ENCODE data around the gene SLC35E3. TPM values are rescaled to one million over a fixed set of nuclear protein-coding genes. Genes with fewer than 3 reads are reported as not detected.

SLC35E3 gene
- total and polyA plus RNA-seq, 2 of the 13 experiments (the other 11 are each of a cell fraction or from before 2014, with no cell fraction given): 13.0 to 22.1 TPM

- 24% methylated on average over 2 of the region's 2 CpGs for WGBS (ENCODE audit: low lambda C conversion rate)
- Histone ChIP-seq H3K9ac (ENCODE audit: insufficient read depth, low read depth, low read length) (peak overlapping the region; percentile 28; the same call in 1 of the 2 replicates), H3K27me3 (ENCODE audit: control insufficient read depth in 1 of 2, insufficient read depth in 2 of 2, low read length in 2 of 2) (no peaks in the 10 kb centered on the region; a peak in 1 of 5 replicates), H3K4me1 (ENCODE audit: insufficient read depth, low read length) (peaks cover 58% of the 10 kb centered on the region), H3K9me3 (ENCODE audit: low read length) (no peaks in the 10 kb centered on the region), H3K36me3 (replicated peaks in 1 of 2; ENCODE audit: control insufficient read depth in 1 of 2, insufficient read depth in 2 of 2, low read length in 2 of 2) (peaks cover 6 to 47% of the 10 kb centered on the region in 2 experiments), H3K4me2 (ENCODE audit: low read depth, low read length) (peak overlapping the region; percentile 76), H3K4me3 (replicated peaks in 1 of 3; ENCODE audit: insufficient read depth in 1 of 3, low read depth in 2 of 3, low read length in 3 of 3) (peak overlapping the region; percentile 82 to 94 (median 88); a peak in 5 of 6 replicates), H3K79me2 (ENCODE audit: insufficient read depth, low read length) (peaks cover 93% of the 10 kb centered on the region), H3K27ac (ENCODE audit: extremely low read length, insufficient read depth, low read length) (no peak overlapping the region), H2AFZ (ENCODE audit: low read length) (no peak overlapping the region), H4K20me1 (ENCODE audit: insufficient read depth, low read length) (peaks cover 69% of the 10 kb centered on the region)
- in situ Hi-C loops (cut with HindIII; ENCODE audit: extremely low pct_ligation_motif_present, low pct_unique_long_range_greater_than_20kb): no loop called here
- no TSS peak for BruUV-seq (replicated peaks)
- TF ChIP-seq RBFOX2 (IDR thresholded peaks at IDR 0.05; ENCODE audit: low read depth, low read length): peak; percentile 76
- no peak for TF ChIP-seq ZNF556 (CRISPR knock-in tag; IDR thresholded peaks at IDR 0.05; ENCODE audit: borderline replicate concordance)
- no peak for TF ChIP-seq ZNF557 (CRISPR knock-in tag; IDR thresholded peaks at IDR 0.05)
- ATAC-seq: no peak
- intact Hi-C loops (cut with micrococcal nuclease; ENCODE audit: unreplicated experiment): no loop called here
- POLR2A ChIA-PET: interaction anchor here (0.9 to 8.3 kb wide), 5 partner anchors 9 to 67 kb away, joined by 3 to 54 read pairs (median 5); partner anchors contain the start of gene SLC35E3
- no peak for FAIRE-seq
- CTCF ChIA-PET (ENCODE audit: low intra/inter-chr PET ratio, low total read pairs): no interaction called here
- no peak for DNase-seq (ENCODE audit: low spot score)
These were observed 67.2 kb downstream of the SLC35E3 start for GRCh38 chr12:68813242-68813593.

- Histone ChIP-seq H3K4me3 (replicated peaks in 1 of 3; ENCODE audit: insufficient read depth in 1 of 3, low read depth in 2 of 3, low read length in 3 of 3) (peak overlapping the region; percentile 35 to 45 (median 36); a peak in 5 of 6 replicates), H3K36me3 (replicated peaks in 1 of 2; ENCODE audit: control insufficient read depth in 1 of 2, insufficient read depth in 2 of 2, low read length in 2 of 2) (peaks cover 6 to 58% of the 10 kb centered on the region in 2 experiments), H3K9me3 (ENCODE audit: low read length) (no peaks in the 10 kb centered on the region), H3K27me3 (ENCODE audit: control insufficient read depth in 1 of 2, insufficient read depth in 2 of 2, low read length in 2 of 2) (no peaks in the 10 kb centered on the region), H3K79me2 (ENCODE audit: insufficient read depth, low read length) (peaks cover 91% of the 10 kb centered on the region), H3K9ac (ENCODE audit: insufficient read depth, low read depth, low read length) (no peak overlapping the region; the same call in 1 of the 2 replicates), H3K4me2 (ENCODE audit: low read depth, low read length) (peak overlapping the region; percentile 76), H2AFZ (ENCODE audit: low read length) (no peak overlapping the region), H3K27ac (ENCODE audit: extremely low read length, insufficient read depth, low read length) (no peak overlapping the region), H4K20me1 (ENCODE audit: insufficient read depth, low read length) (peaks cover 77% of the 10 kb centered on the region), H3K4me1 (ENCODE audit: insufficient read depth, low read length) (peaks cover 69% of the 10 kb centered on the region)
- ChIA-PET POLR2A (interaction anchor here (0.8 to 8.3 kb wide), 3 partner anchors 16 to 69 kb away, joined by 3 to 54 read pairs (median 3); partner anchors contain the start of gene SLC35E3), CTCF (ENCODE audit: low intra/inter-chr PET ratio, low total read pairs) (no interaction called here)
- 50% methylated on average over 3 of the region's 3 CpGs for WGBS (ENCODE audit: low lambda C conversion rate)
- no peak for DNase-seq (ENCODE audit: low spot score)
- TF ChIP-seq RXRA (CRISPR knock-in tag; IDR thresholded peaks at IDR 0.05): no peak
- peak; percentile 67; the same call in 1 of the 2 replicates for TF ChIP-seq SSRP1 (CRISPR knock-in tag; IDR thresholded peaks at IDR 0.05)
- TF ChIP-seq, protein P1, sequence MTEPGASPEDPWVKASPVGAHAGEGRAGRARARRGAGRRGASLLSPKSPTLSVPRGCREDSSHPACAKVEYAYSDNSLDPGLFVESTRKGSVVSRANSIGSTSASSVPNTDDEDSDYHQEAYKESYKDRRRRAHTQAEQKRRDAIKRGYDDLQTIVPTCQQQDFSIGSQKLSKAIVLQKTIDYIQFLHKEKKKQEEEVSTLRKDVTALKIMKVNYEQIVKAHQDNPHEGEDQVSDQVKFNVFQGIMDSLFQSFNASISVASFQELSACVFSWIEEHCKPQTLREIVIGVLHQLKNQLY (CRISPR knock-in tag; IDR thresholded peaks at IDR 0.05): no peak
- TF ChIP-seq RBM22 (optimal IDR thresholded peaks at IDR 0.05; ENCODE audit: low read length): peak; percentile 30
- no peak for TF ChIP-seq AFF4 (CRISPR knock-in tag; IDR thresholded peaks at IDR 0.05)
- intact Hi-C loops (cut with micrococcal nuclease; ENCODE audit: unreplicated experiment) (no loop called here), in situ Hi-C loops (cut with HindIII; ENCODE audit: extremely low pct_ligation_motif_present, low pct_unique_long_range_greater_than_20kb) (no loop called here)
- no TSS peak for BruUV-seq (replicated peaks)
- no peak for FAIRE-seq
- ATAC-seq: no peak
These were observed 68.7 kb downstream of the SLC35E3 start for GRCh38 chr12:68814490-68815231.

Measured in HepG2 (cell line).